AG04450 (cell line): ENCODE results near the gene RAB11FIP5. TPM values are rescaled to one million over a fixed set of nuclear protein-coding genes. Genes with fewer than 3 reads are reported as not detected.

ENCODE experiments used
- CTCF ChIA-PET: fragments of 300-600, 350-600 bp; formaldehyde crosslinking; extraction: SDS; loops from one replicate; lab custom pipeline; 2022; ENCODE audit warnings: antibody characterized with exemption, inconsistent platforms; lab: Charles Lee
- POLR2A ChIA-PET: fragments of 350-600 bp; formaldehyde crosslinking; extraction: SDS; loops from one replicate; lab custom pipeline; 2021; ENCODE audit warnings: antibody characterized with exemption, inconsistent platforms; lab: Yijun Ruan, JAX
- DNase-seq: peaks from one replicate; pipeline ENCODE4 v3.0.0-alpha.2; 2011; ENCODE audit warnings: low read depth, low spot score
- H3K27ac ChIP-seq: one replicate; pipeline ENCODE4 v1.5.1; 2012; ENCODE audit warnings: low read depth, low read length, control low read depth
- H3K27me3 ChIP-seq: one replicate; pipeline ENCODE4 v1.6.0; 2012; ENCODE audit warnings: low read length; ENCODE audit not compliant: control insufficient read depth, insufficient read depth
- H3K4me3 ChIP-seq: 2 replicates; pipeline ENCODE4 v1.5.1; 2011; ENCODE audit warnings: mild to moderate bottlenecking, low read depth, low read length, control low read depth
- H3K9me3 ChIP-seq: 2 replicates; pipeline ENCODE4 v1.5.1; 2012; ENCODE audit warnings: low read length; ENCODE audit not compliant: control insufficient read depth, insufficient read depth
- polyA plus RNA-seq: library from polyadenylated mRNA; depleted of rRNA; stranded (reverse); fragments of >200 nt; gene quantifications from 2 replicates; pipeline ENCODE4 v1.2.3, GENCODE V29; 2011
- TF ChIP-seq, protein P1 (sequence below): IDR thresholded peaks from 2 replicates; pipeline ENCODE4 v1.5.1; 2011; ENCODE audit warnings: low read depth, low read length, control low read depth, inconsistent platforms

The RAB11FIP5 gene
- polyA plus RNA-seq, 1 experiment: 29.6 TPM

DNA sequence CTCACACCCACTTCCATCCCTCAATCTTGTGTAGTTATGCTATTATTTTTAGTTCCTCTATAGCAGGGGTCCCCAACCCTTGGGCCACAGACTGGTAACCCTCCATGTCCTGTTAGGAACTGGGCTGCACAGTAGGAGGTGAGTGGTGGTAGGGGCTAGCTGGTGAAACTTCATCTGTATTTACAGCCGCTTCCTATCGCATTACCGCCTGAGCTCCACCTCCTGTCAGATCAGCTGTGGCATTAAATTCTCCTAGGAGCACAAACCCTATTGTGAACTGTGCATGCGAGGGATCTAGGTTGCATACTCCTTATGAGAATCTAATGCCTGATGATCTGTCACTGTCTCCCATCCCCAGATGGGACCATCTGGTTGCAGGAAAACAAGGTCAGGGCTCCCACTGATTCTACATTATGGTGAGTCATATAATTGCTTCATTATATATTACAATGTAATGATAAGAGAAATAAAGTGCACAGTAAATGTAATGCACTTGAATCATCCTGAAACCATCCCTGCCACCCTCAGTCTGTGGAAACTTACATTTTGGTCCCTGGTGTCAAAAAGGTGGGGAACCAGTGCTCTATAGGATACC lies 1.6 kb upstream of the RAB11FIP5 start:
- CTCF ChIA-PET: interaction anchor here (1.1 to 1.3 kb wide), 3 partner anchors 28 to 63 kb away, joined by 3 to 7 read pairs (median 4); no protein-coding TSS in a partner anchor

DNA sequence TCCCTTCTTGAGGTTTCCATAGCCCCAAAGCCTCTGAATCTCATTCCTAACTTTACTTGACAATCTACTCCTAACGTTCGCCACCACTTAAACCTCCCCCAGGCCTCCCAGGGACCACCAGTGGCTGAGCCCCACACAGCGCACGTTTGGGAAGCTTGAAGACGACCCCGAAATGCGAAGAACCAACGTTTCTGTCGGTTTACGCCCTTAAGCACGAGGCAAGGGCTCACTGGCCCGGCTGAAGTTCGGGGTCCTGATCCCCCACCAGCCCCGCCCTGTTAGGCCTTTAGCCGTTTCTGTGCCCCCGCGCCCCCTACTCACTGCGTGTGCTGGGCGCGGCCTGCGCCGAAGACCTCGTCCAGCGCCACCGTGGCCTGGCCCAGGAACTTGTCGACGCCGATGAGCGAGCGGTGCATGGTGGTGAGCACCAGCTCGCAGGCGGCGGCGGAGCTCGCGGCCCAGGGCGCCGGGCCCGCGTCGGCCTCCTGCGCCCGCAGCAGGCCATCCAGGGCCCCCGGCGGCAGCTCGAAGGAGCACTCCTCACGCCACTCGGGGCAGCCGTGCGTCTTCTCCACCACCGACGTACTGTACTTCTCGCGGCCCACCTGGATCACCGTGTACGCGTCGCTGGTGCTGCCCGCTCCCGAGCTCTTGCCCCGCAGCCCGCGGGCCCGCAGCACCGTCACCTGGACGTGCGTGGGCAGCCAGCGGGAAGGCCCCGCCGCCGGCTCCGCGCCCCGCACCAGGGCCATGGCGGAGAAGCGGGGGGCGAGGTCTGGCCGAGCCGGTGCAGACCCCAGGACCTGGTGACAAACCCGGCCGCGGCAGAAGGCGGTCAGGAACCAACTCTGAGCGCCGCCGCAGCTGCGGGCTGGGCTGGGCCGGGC lies 479 bp downstream of the RAB11FIP5 start:
- Histone ChIP-seq H3K27me3 (no peaks in the 10 kb centered on the region), H3K9me3 (peaks cover 3% of the 10 kb centered on the region), H3K4me3 (peak overlapping the region; percentile 84), H3K27ac (peak overlapping the region; percentile 86)
- TF ChIP-seq, protein P1, sequence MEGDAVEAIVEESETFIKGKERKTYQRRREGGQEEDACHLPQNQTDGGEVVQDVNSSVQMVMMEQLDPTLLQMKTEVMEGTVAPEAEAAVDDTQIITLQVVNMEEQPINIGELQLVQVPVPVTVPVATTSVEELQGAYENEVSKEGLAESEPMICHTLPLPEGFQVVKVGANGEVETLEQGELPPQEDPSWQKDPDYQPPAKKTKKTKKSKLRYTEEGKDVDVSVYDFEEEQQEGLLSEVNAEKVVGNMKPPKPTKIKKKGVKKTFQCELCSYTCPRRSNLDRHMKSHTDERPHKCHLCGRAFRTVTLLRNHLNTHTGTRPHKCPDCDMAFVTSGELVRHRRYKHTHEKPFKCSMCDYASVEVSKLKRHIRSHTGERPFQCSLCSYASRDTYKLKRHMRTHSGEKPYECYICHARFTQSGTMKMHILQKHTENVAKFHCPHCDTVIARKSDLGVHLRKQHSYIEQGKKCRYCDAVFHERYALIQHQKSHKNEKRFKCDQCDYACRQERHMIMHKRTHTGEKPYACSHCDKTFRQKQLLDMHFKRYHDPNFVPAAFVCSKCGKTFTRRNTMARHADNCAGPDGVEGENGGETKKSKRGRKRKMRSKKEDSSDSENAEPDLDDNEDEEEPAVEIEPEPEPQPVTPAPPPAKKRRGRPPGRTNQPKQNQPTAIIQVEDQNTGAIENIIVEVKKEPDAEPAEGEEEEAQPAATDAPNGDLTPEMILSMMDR: no peak
- POLR2A ChIA-PET: interaction anchor here (0.7 to 2.4 kb wide), 3 partner anchors 17 to 23 kb away, joined by 3 to 11 read pairs (median 4); no protein-coding TSS in a partner anchor
- DNase-seq: no peak
- CTCF ChIA-PET: interaction anchor here (0.6 to 2.5 kb wide), 6 partner anchors 27 to 1812 kb away, joined by 3 to 14 read pairs (median 4); no protein-coding TSS in a partner anchor

More for the DNA sequence above, 1.6 kb upstream of the RAB11FIP5 start:
- H3K27ac ChIP-seq: peak overlapping the region; percentile 99
- TF ChIP-seq, protein P1: no peak
- H3K4me3 ChIP-seq: no peak overlapping the region
- peaks cover 3% of the 10 kb centered on the region for H3K9me3 ChIP-seq
- no peaks in the 10 kb centered on the region for H3K27me3 ChIP-seq
- no peak for DNase-seq
- POLR2A ChIA-PET: interaction anchor here (2.4 kb wide), 1 partner anchor 25 kb away, joined by 11 read pairs; no protein-coding TSS in a partner anchor

DNA sequence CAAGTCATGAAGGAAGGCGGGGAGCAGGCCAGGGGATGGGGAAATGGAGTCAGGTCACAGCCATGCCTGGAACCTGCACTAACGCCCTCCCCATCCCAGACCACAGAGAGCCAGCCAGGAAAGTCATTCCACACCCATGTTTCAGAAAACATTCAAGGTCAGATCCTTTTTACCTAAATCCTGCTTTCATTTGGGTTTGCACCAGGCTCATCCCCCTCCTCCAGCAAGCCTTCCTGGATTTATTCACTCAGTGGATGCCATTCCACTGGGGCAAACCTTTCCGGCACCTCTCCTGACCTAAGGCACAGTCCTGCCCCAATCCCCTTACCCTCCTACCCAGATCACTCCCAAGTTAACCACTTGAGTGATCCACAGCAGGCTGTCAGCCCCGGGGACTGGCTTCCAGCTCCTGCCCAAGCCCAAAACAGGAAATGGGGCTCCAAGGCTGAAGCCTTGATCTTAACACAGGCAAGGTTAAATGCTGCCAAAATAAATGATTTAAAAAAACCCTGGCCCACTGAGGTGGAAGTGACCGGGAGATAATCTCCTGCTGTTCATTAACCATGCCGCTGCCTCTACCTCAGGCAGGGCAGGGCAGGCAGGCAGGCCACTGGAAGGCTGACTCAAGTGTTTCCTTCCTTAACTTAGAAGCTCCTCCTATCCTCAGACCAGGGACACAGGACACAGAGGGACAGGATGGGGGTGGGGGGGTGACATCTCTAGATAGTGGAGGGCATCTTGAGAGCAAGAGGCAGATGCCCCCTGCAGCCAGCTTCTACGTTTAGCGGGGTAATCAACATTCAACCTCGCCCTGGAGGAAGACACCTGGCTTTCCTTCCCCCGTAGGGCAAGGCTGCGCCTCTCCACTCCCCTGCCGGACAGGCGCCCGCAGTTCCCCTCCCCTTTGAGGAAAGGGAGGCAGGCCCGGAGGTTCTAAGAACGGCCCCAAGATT lies 1.4 kb downstream of the RAB11FIP5 start:
- ChIA-PET POLR2A (interaction anchor here (0.5 to 1.4 kb wide), 3 partner anchors 19 to 51 kb away, joined by 3 to 5 read pairs (median 4); no protein-coding TSS in a partner anchor), CTCF (interaction anchor here (0.6 to 2.5 kb wide), 6 partner anchors 26 to 119 kb away, joined by 3 to 14 read pairs (median 5); no protein-coding TSS in a partner anchor)
- DNase-seq: no peak
- Histone ChIP-seq H3K4me3 (peak overlapping the region; percentile 84), H3K9me3 (peaks cover 3% of the 10 kb centered on the region), H3K27me3 (no peaks in the 10 kb centered on the region), H3K27ac (peak overlapping the region; percentile 86)
- TF ChIP-seq, protein P1: no peak

- Histone ChIP-seq H3K4me3 (peak overlapping the region; percentile 84), H3K27me3 (no peaks in the 10 kb centered on the region), H3K27ac (peak overlapping the region; percentile 86), H3K9me3 (peaks cover 3% of the 10 kb centered on the region)
- ChIA-PET CTCF (interaction anchor here (0.6 to 2.5 kb wide), 6 partner anchors 25 to 67 kb away, joined by 3 to 14 read pairs (median 6); no protein-coding TSS in a partner anchor), POLR2A (interaction anchor here (0.5 to 1.4 kb wide), 2 partner anchors 21 to 50 kb away, joined by 3 to 5 read pairs; no protein-coding TSS in a partner anchor)
- TF ChIP-seq, protein P1: no peak
- no peak for DNase-seq
These were observed 2.3 kb downstream of the RAB11FIP5 start for GRCh38 chr2:73110168-73111072.
